SK-N-SH (cell line): ENCODE data around the gene CCDC177. TPM values are rescaled to one million over a fixed set of nuclear protein-coding genes. Genes with fewer than 3 reads are reported as not detected.

Experiments
- CTCF ChIA-PET: fragments of 300-600, 350-600 bp; formaldehyde crosslinking; extraction: SDS; loops from one replicate; lab custom pipeline; 2021; lab: Yijun Ruan, JAX
- POLR2A ChIA-PET: fragments of 350-600 bp; sonication (Branson Sonifier 250); formaldehyde crosslinking; extraction: SDS; loops from one replicate; lab custom pipeline; 2020; ENCODE audit warnings: antibody characterized with exemption, inconsistent platforms; lab: Yijun Ruan, JAX
- DNase-seq: peaks from one replicate; pipeline ENCODE4 v3.0.0; 2012
- H2AFZ ChIP-seq: fragments of 200-600 bp; sonication (generic); 2 replicates; pipeline ENCODE4 v1.8.1; 2016; ENCODE audit warnings: antibody characterized with exemption, mild to moderate bottlenecking, low read depth
- H3F3A ChIP-seq: fragments of 200-600 bp; sonication (generic); replicated peaks from 2 replicates; pipeline ENCODE3; 2016; ENCODE audit warnings: antibody characterized with exemption, mild to moderate bottlenecking; ENCODE audit not compliant: insufficient read depth
- H3K27ac ChIP-seq, 2 experiments: fragments of 200-500 bp in 1 of 2; fragments of 200-600 bp in 1 of 2; sonication (Bioruptor generic) in 1 of 2; sonication (generic), shearing (Covaris generic) in 1 of 2; 2 replicates each; pipeline versions ENCODE4 v1.5.1 to v1.6.1; 2014 to 2016; ENCODE audit warnings: low read depth in 2 of 2, inconsistent platforms in 1 of 2, low read length in 1 of 2, mild to moderate bottlenecking in 1 of 2, mixed read lengths in 1 of 2
- H3K27me3 ChIP-seq: fragments of 200-600 bp; sonication (generic), shearing (Covaris generic); 2 replicates; pipeline ENCODE4 v1.6.1; 2016; ENCODE audit warnings: mixed run types; ENCODE audit not compliant: insufficient read depth
- H3K36me3 ChIP-seq, 2 experiments: fragments of 200-500 bp in 1 of 2; fragments of 200-600 bp in 1 of 2; sonication (Bioruptor generic) in 1 of 2; sonication (generic) in 1 of 2; replicated peaks in 1 of 2; 2 replicates each; pipeline versions ENCODE3 to v1.5.1; 2014 to 2016; ENCODE audit warnings: low read length in 1 of 2, mild to moderate bottlenecking in 1 of 2; ENCODE audit not compliant: insufficient read depth in 2 of 2, control insufficient read depth in 1 of 2
- H3K4me1 ChIP-seq, 2 experiments: fragments of 200-500 bp in 1 of 2; fragments of 200-600 bp in 1 of 2; sonication (Bioruptor generic) in 1 of 2; sonication (generic), shearing (Covaris generic) in 1 of 2; 2 replicates each; pipeline versions ENCODE4 v1.5.1 to v1.6.1; 2014 to 2016; ENCODE audit warnings: low read depth in 1 of 2, low read length in 1 of 2, mixed run types in 1 of 2; ENCODE audit not compliant: insufficient read depth in 2 of 2, control insufficient read depth in 1 of 2
- H3K4me2 ChIP-seq: fragments of 200-600 bp; sonication (generic), shearing (Covaris generic); 2 replicates; pipeline ENCODE4 v1.6.1; 2017; ENCODE audit warnings: mixed run types
- H3K4me3 ChIP-seq, 2 experiments: fragments of 200-500 bp in 1 of 2; fragments of 200-600 bp in 1 of 2; sonication (Bioruptor generic) in 1 of 2; sonication (generic), shearing (Covaris generic) in 1 of 2; 2 replicates each; pipeline versions ENCODE4 v1.5.1 to v1.8.1; 2014 to 2016; ENCODE audit warnings: low read depth in 2 of 2, inconsistent platforms in 1 of 2, low read length in 1 of 2, mild to moderate bottlenecking in 1 of 2, mixed read lengths in 1 of 2, moderate library complexity in 1 of 2
- H3K79me2 ChIP-seq: fragments of 200-600 bp; sonication (generic); 2 replicates; pipeline ENCODE4 v1.8.1; 2017; ENCODE audit warnings: mild to moderate bottlenecking; ENCODE audit not compliant: insufficient read depth
- H3K9ac ChIP-seq: fragments of 200-600 bp; sonication (generic); 2 replicates; pipeline ENCODE4 v1.6.1; 2017; ENCODE audit warnings: mixed run types
- H3K9me2 ChIP-seq: fragments of 200-600 bp; sonication (generic); 2 replicates; pipeline ENCODE4 v1.6.1; 2017; ENCODE audit warnings: mixed run types
- H3K9me3 ChIP-seq: fragments of 200-600 bp; sonication (generic); 2 replicates; pipeline ENCODE4 v1.6.1; 2017; ENCODE audit warnings: mixed run types, mild to moderate bottlenecking, moderate library complexity
- H4K20me1 ChIP-seq: fragments of 200-600 bp; sonication (generic); 2 replicates; pipeline ENCODE4 v1.6.1; 2017; ENCODE audit warnings: mild to moderate bottlenecking, mixed run types; ENCODE audit not compliant: insufficient read depth
- ELF1 ChIP-seq: IDR thresholded peaks from 2 replicates; pipeline ENCODE4 v1.4.0; 2012
- GABPA ChIP-seq: IDR thresholded peaks from 2 replicates; pipeline ENCODE4 v1.4.0; 2012; ENCODE audit warnings: low read depth, mild to moderate bottlenecking
- GATA2 ChIP-seq: sonication (generic); formaldehyde crosslinking; IDR thresholded peaks from 2 replicates; pipeline ENCODE4 v1.5.0; 2020; ENCODE audit warnings: mild to moderate bottlenecking, missing genetic modification reagents
- MEF2A ChIP-seq: IDR thresholded peaks from 2 replicates; pipeline ENCODE4 v1.4.0; 2012; ENCODE audit warnings: low read depth, borderline replicate concordance
- POLR2AphosphoS5 ChIP-seq: IDR thresholded peaks from 2 replicates; pipeline ENCODE4 v1.6.1; 2012; ENCODE audit warnings: low read depth, low read length
- WGBS: methylation state at CpG from one replicate; pipeline ENCODE4 v1.1.6; 2017; ENCODE audit warnings: low lambda C conversion rate; 5-methylcytosine and 5-hydroxymethylcytosine counted together
- polyA plus RNA-seq, 3 experiments: library from polyadenylated mRNA; depleted of rRNA; stranded (reverse); fragments of >200 nt; gene quantifications; 2 replicates each; pipeline ENCODE4 v1.2.3, GENCODE V29; 2012
- TF ChIP-seq, protein P1 (sequence below): IDR thresholded peaks from 2 replicates; pipeline ENCODE4; 2012
- TF ChIP-seq, protein P2 (sequence below): IDR thresholded peaks from 2 replicates; pipeline ENCODE4 v1.4.0; 2012; ENCODE audit warnings: low read depth
- TF ChIP-seq, protein P3 (sequence below): IDR thresholded peaks from 2 replicates; pipeline ENCODE4 v1.6.1; 2012; ENCODE audit warnings: mild to moderate bottlenecking, low read depth, low read length, moderate library complexity
- TF ChIP-seq, protein P4 (sequence below): IDR thresholded peaks from 2 replicates; pipeline ENCODE4 v1.4.0; 2012; ENCODE audit warnings: low read depth, borderline replicate concordance

Gene CCDC177
- polyA plus RNA-seq, 1 of the 3 experiments (the other 2 are of a cell fraction) = not detected

DNA sequence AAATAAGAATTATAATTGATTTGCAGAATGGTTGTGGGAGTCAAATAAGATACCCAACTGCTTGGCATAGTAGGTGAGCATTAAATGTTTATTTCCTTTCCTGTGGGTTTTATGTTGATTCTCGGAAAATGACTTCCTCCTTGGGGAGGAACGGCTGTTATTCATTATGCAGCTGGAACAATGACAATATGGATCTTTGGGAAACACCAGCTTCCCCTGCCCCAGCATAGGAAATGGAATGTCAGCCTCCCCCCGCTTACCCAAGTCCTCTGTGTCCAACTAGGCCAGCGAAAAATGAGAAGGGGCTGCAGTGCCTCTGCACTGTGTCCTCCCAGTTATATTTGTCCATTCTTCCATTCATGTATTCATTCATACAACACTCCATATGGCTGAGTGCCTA lies 11.7 kb upstream of the CCDC177 start (continued):
- TF ChIP-seq, protein P1, sequence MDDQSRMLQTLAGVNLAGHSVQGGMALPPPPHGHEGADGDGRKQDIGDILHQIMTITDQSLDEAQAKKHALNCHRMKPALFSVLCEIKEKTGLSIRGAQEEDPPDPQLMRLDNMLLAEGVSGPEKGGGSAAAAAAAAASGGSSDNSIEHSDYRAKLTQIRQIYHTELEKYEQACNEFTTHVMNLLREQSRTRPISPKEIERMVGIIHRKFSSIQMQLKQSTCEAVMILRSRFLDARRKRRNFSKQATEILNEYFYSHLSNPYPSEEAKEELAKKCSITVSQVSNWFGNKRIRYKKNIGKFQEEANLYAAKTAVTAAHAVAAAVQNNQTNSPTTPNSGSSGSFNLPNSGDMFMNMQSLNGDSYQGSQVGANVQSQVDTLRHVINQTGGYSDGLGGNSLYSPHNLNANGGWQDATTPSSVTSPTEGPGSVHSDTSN = no peak

DNA sequence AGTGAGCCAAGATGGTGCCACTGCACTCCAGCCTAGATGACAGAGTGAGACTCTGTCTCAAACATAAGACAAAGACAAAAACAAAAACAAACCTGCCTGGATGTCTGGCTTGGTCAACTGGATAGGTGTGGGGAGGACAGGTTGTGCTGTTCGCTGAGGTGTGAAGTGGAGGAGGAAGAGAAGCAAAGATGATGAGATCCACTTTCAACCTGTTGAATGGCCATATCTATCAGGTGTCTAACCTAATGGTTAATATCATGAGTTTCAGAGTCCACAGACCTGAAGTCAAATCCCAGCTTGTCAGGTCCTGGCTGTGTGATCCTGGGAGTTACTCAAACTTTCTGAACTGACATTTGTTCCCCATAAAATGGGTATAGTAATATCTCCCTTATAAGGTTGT lies 9.7 kb upstream of the CCDC177 start:
- TF ChIP-seq GABPA = no peak
- TF ChIP-seq, protein P2, sequence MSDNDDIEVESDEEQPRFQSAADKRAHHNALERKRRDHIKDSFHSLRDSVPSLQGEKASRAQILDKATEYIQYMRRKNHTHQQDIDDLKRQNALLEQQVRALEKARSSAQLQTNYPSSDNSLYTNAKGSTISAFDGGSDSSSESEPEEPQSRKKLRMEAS = no peak
- TF ChIP-seq, protein P1 = no peak
- TF ChIP-seq, all 33 proteins: peak for 0
- no peak overlapping the region for H2AFZ ChIP-seq
- H3K9me2 ChIP-seq = no peaks in the 10 kb centered on the region
- no peaks in the 10 kb centered on the region for H3K9me3 ChIP-seq
- WGBS = 77% methylated on average over 1 of the region's 1 CpG
- ChIA-PET POLR2A (no interaction called here), CTCF (interaction anchor here (0.6 to 7.1 kb wide), 62 partner anchors 8 to 1008 kb away, joined by 3 to 107 read pairs (median 4); partner anchors contain the start of genes CCDC177 and SUSD6)
- H3K27me3 ChIP-seq = no peaks in the 10 kb centered on the region
- H3K79me2 ChIP-seq = no peaks in the 10 kb centered on the region
- no peak overlapping the region for H3K9ac ChIP-seq
- H3F3A ChIP-seq = no peaks in the 10 kb centered on the region
- no peak for DNase-seq
- no peak overlapping the region for H3K27ac ChIP-seq
- H3K4me2 ChIP-seq = no peak overlapping the region
- H3K4me1 ChIP-seq = no peaks in the 10 kb centered on the region; a peak in 1 of 4 replicates
- H3K36me3 ChIP-seq = no peaks in the 10 kb centered on the region
- H4K20me1 ChIP-seq = no peaks in the 10 kb centered on the region
- H3K4me3 ChIP-seq = no peak overlapping the region; a peak in 1 of 4 replicates

DNA sequence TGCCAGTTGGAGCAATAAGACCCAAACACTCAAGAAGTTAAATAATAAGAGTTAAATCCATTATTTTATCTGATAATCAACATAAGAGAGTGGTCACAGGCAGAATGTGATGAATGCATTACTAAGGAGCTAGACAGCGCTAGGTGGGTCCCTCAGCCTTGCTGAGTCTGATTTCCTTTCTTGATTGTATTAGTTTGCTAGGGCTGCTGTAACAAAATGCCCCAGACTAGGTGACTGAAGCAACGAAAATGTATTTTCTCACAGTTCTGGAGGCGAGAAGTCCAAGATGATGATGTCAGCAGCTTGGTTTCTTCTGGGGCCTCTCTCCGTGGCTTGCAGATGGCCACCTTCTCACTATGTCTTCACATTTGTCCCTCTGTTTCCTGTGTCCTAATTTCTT lies 8.2 kb upstream of the CCDC177 start:
- Histone ChIP-seq H4K20me1 (no peaks in the 10 kb centered on the region), H3K9me2 (no peaks in the 10 kb centered on the region), H3K27me3 (no peaks in the 10 kb centered on the region; the same call in 1 of the 2 replicates), H3K27ac (no peak overlapping the region), H3K9me3 (no peaks in the 10 kb centered on the region), H3K4me3 (no peak overlapping the region), H3F3A (no peaks in the 10 kb centered on the region), H2AFZ (no peak overlapping the region), H3K79me2 (no peaks in the 10 kb centered on the region), H3K4me1 (no peaks in the 10 kb centered on the region), H3K4me2 (no peak overlapping the region), H3K9ac (no peak overlapping the region), H3K36me3 (no peaks in the 10 kb centered on the region)
- DNase-seq = no peak
- POLR2A ChIA-PET = no interaction called here
- CTCF ChIA-PET = interaction anchor here (0.9 to 7.1 kb wide), 5 partner anchors 10 to 340 kb away, joined by 3 to 107 read pairs (median 7); partner anchors contain the start of gene CCDC177
- TF ChIP-seq, protein P3, sequence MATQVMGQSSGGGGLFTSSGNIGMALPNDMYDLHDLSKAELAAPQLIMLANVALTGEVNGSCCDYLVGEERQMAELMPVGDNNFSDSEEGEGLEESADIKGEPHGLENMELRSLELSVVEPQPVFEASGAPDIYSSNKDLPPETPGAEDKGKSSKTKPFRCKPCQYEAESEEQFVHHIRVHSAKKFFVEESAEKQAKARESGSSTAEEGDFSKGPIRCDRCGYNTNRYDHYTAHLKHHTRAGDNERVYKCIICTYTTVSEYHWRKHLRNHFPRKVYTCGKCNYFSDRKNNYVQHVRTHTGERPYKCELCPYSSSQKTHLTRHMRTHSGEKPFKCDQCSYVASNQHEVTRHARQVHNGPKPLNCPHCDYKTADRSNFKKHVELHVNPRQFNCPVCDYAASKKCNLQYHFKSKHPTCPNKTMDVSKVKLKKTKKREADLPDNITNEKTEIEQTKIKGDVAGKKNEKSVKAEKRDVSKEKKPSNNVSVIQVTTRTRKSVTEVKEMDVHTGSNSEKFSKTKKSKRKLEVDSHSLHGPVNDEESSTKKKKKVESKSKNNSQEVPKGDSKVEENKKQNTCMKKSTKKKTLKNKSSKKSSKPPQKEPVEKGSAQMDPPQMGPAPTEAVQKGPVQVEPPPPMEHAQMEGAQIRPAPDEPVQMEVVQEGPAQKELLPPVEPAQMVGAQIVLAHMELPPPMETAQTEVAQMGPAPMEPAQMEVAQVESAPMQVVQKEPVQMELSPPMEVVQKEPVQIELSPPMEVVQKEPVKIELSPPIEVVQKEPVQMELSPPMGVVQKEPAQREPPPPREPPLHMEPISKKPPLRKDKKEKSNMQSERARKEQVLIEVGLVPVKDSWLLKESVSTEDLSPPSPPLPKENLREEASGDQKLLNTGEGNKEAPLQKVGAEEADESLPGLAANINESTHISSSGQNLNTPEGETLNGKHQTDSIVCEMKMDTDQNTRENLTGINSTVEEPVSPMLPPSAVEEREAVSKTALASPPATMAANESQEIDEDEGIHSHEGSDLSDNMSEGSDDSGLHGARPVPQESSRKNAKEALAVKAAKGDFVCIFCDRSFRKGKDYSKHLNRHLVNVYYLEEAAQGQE = no peak
- TF ChIP-seq, protein P4, sequence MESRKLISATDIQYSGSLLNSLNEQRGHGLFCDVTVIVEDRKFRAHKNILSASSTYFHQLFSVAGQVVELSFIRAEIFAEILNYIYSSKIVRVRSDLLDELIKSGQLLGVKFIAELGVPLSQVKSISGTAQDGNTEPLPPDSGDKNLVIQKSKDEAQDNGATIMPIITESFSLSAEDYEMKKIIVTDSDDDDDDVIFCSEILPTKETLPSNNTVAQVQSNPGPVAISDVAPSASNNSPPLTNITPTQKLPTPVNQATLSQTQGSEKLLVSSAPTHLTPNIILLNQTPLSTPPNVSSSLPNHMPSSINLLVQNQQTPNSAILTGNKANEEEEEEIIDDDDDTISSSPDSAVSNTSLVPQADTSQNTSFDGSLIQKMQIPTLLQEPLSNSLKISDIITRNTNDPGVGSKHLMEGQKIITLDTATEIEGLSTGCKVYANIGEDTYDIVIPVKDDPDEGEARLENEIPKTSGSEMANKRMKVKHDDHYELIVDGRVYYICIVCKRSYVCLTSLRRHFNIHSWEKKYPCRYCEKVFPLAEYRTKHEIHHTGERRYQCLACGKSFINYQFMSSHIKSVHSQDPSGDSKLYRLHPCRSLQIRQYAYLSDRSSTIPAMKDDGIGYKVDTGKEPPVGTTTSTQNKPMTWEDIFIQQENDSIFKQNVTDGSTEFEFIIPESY = no peak
- TF ChIP-seq POLR2AphosphoS5 (no peak), ELF1 (no peak), GATA2 (CRISPR knock-in tag) (no peak), MEF2A (no peak)
- TF ChIP-seq, protein P2 = no peak
- 51% methylated on average over 4 of the region's 4 CpGs for WGBS
